OCI-LY7 (cell line): ENCODE measurements around the gene CALR. TPM values are rescaled to one million over a fixed set of nuclear protein-coding genes. Genes with fewer than 3 reads are reported as not detected.

Experiments used
- BruUV-seq: library from RNA; stranded (reverse); fragments of 400-500 nt; replicated peaks from 2 replicates; lab custom pipeline; 2021; lab: Mats Ljungman, UMichigan
- CTCF ChIA-PET: fragments of 300-600 bp; sonication (Branson Sonifier 250); formaldehyde crosslinking; loops from one replicate; lab custom pipeline; 2022; ENCODE audit warnings: antibody characterized with exemption; ENCODE audit not compliant: unreplicated experiment; lab: Charles Lee
- POLR2A ChIA-PET: fragments of 300-600 bp; sonication (Branson Sonifier 250); formaldehyde crosslinking; loops from one replicate; lab custom pipeline; 2022; ENCODE audit warnings: antibody characterized with exemption; lab: Charles Lee
- DNase-seq: peaks from one replicate; pipeline ENCODE4 v3.0.0-alpha.2; 2015; ENCODE audit warnings: low spot score
- H2AFZ ChIP-seq: fragments of 200-600 bp; sonication (generic), shearing (Covaris generic); 2 replicates; pipeline ENCODE4 v1.6.1; 2014; ENCODE audit warnings: mild to moderate bottlenecking, antibody characterized with exemption, low read length, moderate library complexity
- H3K27ac ChIP-seq: fragments of 200-600 bp; sonication (generic); 2 replicates; pipeline ENCODE4 v1.5.1; 2014; ENCODE audit warnings: mixed run types, low read depth, mild to moderate bottlenecking, moderate library complexity, low read length, inconsistent platforms; ENCODE audit not compliant: poor library complexity, severe bottlenecking
- H3K36me3 ChIP-seq: fragments of 200-600 bp; sonication (generic); 2 replicates; pipeline ENCODE4 v1.6.1; 2014; ENCODE audit warnings: mild to moderate bottlenecking, antibody characterized with exemption, low read length, moderate library complexity, mixed read lengths; ENCODE audit not compliant: insufficient read depth
- H3K4me1 ChIP-seq: fragments of 200-600 bp; sonication (generic); 2 replicates; pipeline ENCODE4 v1.5.1; 2014; ENCODE audit warnings: mild to moderate bottlenecking, low read length; ENCODE audit not compliant: insufficient read depth, poor library complexity, severe bottlenecking
- H3K4me2 ChIP-seq: fragments of 200-600 bp; sonication (generic); 2 replicates; pipeline ENCODE4 v1.6.1; 2014; ENCODE audit warnings: mild to moderate bottlenecking, low read length
- H3K4me3 ChIP-seq: fragments of 200-600 bp; sonication (generic); 2 replicates; pipeline ENCODE4 v1.5.1; 2014; ENCODE audit warnings: mild to moderate bottlenecking, low read depth, low read length; ENCODE audit not compliant: poor library complexity, severe bottlenecking
- H3K79me2 ChIP-seq: fragments of 200-600 bp; sonication (generic); 2 replicates; pipeline ENCODE4 v1.6.1; 2016; ENCODE audit warnings: low read depth, mild to moderate bottlenecking, low read length, moderate library complexity, mixed read lengths; ENCODE audit not compliant: insufficient read depth
- H3K9me2 ChIP-seq: fragments of 200-600 bp; sonication (generic); 2 replicates; pipeline ENCODE4 v1.6.1; 2016; ENCODE audit warnings: mild to moderate bottlenecking, low read length, mixed read lengths; ENCODE audit not compliant: insufficient read depth
- H3K9me3 ChIP-seq: fragments of 200-600 bp; sonication (generic); 2 replicates; pipeline ENCODE4 v1.6.1; 2014; ENCODE audit warnings: mild to moderate bottlenecking, mixed run types, low read length, mixed read lengths
- H4K20me1 ChIP-seq: fragments of 200-600 bp; sonication (generic); 2 replicates; pipeline ENCODE4 v1.6.1; 2014; ENCODE audit warnings: mild to moderate bottlenecking, antibody characterized with exemption, low read length, moderate library complexity, mixed read lengths; ENCODE audit not compliant: insufficient read depth
- EZH2phosphoT487 ChIP-seq: fragments of 200-600 bp; sonication (generic); IDR thresholded peaks from 2 replicates; pipeline ENCODE4 v1.6.1; 2018; ENCODE audit warnings: low read depth, borderline replicate concordance, mild to moderate bottlenecking, mixed run types, antibody characterized with exemption, low read length, moderate library complexity, mixed read lengths
- intact Hi-C: fragments of 100-400 bp; cut with micrococcal nuclease; formaldehyde crosslinking; loops from one replicate; pipeline ENCODE4 v1.10.0; 2022; ENCODE audit not compliant: unreplicated experiment
- total RNA-seq, 2 experiments: library from RNA; depleted of rRNA in 1 of 2; stranded (reverse); fragments of >200 nt in 1 of 2; shearing (Covaris generic) in 1 of 2; gene quantifications; 2 replicates each; pipeline ENCODE4 v1.2.3, GENCODE V29; 2014 to 2022
- TF ChIP-seq, protein P1 (sequence below): fragments of 200-600 bp; sonication (generic); conservative IDR thresholded peaks from 2 replicates; pipeline ENCODE4 v1.5.1; 2014; ENCODE audit warnings: mild to moderate bottlenecking, antibody characterized with exemption, low read length, moderate library complexity, mixed read lengths

CALR gene
- total RNA-seq, 2 experiments from 2014 or later, result 581 to 1,039 TPM

DNA sequence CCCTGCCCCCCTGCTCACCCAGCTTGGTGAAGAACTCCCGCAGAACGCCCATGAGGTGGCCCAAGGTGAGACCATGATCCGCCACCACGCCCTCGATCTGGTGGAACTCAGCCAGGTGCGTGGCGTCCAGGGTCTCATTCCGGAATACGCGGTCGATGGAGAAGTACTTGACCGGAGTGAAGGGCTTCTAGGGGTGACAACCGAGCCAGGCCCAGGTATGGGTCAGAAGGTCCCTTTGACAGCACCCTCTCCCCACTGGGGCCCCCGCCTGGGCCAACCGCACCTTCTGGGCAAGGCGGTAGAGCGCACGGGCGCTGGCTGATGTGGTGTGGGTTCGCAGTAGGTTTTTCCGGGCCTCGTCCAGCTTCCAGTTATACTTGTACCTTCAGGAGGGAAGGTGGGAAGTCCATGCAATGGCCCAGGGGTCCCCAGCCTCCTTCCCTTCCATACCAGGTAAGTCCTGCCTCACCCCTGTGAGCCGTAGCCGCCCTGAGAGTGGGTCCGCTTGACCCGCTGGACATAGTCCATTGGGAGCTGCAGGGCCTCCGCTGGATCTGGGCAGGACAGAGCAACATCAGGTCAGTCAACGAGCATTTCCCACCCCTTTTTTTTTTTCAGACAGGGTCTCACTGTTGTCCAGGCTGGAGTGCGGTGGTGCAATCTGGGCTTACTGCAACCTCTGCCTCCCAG lies 13.6 kb upstream of the CALR start:
- no peak overlapping the region for H3K4me3 ChIP-seq
- ChIA-PET CTCF (no interaction called here), POLR2A (no interaction called here)
- H3K9me2 ChIP-seq, result no peaks in the 10 kb centered on the region
- H3K79me2 ChIP-seq, result no peaks in the 10 kb centered on the region
- intact Hi-C loops, result no loop called here
- H3K4me1 ChIP-seq, result no peaks in the 10 kb centered on the region
- H4K20me1 ChIP-seq, result no peaks in the 10 kb centered on the region
- no peaks in the 10 kb centered on the region for H3K9me3 ChIP-seq
- H3K27ac ChIP-seq, result no peak overlapping the region
- H2AFZ ChIP-seq, result no peak overlapping the region
- no TSS peak for BruUV-seq
- no peak overlapping the region for H3K4me2 ChIP-seq
- peaks cover 84% of the 10 kb centered on the region for H3K36me3 ChIP-seq
- TF ChIP-seq, protein P1, sequence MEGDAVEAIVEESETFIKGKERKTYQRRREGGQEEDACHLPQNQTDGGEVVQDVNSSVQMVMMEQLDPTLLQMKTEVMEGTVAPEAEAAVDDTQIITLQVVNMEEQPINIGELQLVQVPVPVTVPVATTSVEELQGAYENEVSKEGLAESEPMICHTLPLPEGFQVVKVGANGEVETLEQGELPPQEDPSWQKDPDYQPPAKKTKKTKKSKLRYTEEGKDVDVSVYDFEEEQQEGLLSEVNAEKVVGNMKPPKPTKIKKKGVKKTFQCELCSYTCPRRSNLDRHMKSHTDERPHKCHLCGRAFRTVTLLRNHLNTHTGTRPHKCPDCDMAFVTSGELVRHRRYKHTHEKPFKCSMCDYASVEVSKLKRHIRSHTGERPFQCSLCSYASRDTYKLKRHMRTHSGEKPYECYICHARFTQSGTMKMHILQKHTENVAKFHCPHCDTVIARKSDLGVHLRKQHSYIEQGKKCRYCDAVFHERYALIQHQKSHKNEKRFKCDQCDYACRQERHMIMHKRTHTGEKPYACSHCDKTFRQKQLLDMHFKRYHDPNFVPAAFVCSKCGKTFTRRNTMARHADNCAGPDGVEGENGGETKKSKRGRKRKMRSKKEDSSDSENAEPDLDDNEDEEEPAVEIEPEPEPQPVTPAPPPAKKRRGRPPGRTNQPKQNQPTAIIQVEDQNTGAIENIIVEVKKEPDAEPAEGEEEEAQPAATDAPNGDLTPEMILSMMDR, result no peak
- no peak for TF ChIP-seq EZH2phosphoT487
- DNase-seq, result no peak

DNA sequence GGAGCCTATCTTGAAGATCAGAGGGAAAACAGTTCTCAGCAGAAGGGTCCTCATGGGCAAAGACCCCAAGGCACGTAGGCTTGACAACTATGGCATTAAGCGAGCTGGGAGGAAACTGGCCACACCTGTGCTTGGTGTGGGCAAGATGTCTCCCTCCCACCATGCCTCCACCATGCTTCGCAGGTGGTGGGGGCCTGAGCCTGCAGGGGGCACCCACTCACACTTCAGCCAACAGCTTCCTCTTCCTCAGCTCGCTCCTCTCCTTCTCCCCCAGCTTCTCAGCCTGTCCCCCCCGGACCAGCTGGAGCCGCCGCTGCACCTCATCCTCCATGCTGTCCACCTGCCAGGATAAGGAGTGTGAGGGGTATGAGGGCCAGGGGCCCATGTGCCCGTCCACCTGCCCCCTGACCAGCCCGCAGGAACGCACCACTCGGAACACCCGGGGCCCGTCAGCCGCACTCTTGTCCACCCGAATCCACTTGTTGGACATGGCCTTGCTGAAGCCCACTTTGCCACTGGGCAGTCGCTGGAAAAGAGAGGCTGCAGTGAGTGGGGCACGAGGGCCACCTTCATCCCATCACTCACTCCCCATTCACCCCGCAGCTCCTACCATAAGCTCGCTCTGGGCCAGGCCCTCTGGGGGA lies 8.3 kb upstream of the CALR start:
- Histone ChIP-seq H3K79me2 (peaks cover 26% of the 10 kb centered on the region), H2AFZ (no peak overlapping the region), H4K20me1 (peaks cover 8% of the 10 kb centered on the region; the same call in 1 of the 2 replicates), H3K4me3 (no peak overlapping the region), H3K9me2 (no peaks in the 10 kb centered on the region), H3K4me2 (no peak overlapping the region), H3K4me1 (peaks cover 18% of the 10 kb centered on the region), H3K36me3 (peaks cover 61% of the 10 kb centered on the region), H3K27ac (no peak overlapping the region), H3K9me3 (no peaks in the 10 kb centered on the region)
- ChIA-PET POLR2A (interaction anchor here (1.0 kb wide), 1 partner anchor 36 kb away, joined by 4 read pairs; no protein-coding TSS in a partner anchor), CTCF (interaction anchor here (0.6 kb wide), 1 partner anchor 49 kb away, joined by 5 read pairs; the partner anchor contains the start of gene DNASE2)
- no TSS peak for BruUV-seq
- TF ChIP-seq EZH2phosphoT487, result no peak
- TF ChIP-seq, protein P1, result peak; percentile 44; the same call in 1 of the 2 replicates
- intact Hi-C loops, result no loop called here
- no peak for DNase-seq
